C4-2B (cell line): Measurements from ENCODE around the gene TCTN3.

Experiments used
- H3K27ac ChIP-seq: fragments of 450-650 bp; 2 replicates; pipeline ENCODE4 v1.5.1; 2017
- ZFX ChIP-seq: fragments of 450-650 bp; IDR thresholded peaks from 2 replicates; pipeline ENCODE4 v1.6.1; 2017
- TF ChIP-seq, protein P1 (sequence below): fragments of 450-650 bp; conservative IDR thresholded peaks from 2 replicates; pipeline ENCODE4 v1.5.1; 2017; ENCODE audit warnings: mild to moderate bottlenecking

The TCTN3 gene

DNA sequence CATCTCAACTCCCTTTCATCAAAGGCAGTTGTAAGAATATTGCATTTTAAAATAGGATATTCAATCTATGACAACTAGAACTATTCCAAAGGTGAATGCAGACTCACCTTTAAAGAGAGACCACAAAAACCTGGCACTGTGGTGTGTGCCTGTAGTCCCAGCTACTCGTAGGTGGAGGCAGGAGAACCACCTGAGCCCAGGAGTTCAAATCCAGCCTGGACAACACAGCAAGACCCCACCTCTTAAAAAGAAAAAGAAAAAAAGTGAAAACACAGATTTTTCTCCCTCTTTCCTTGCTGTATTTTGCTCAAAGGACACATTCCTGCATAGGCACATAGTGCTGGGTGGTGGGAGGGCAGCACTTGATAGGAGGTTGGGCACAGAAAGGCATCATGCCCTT lies 36.5 kb downstream of the TCTN3 start:
- H3K27ac ChIP-seq, result peak overlapping the region; percentile 89
- TF ChIP-seq, protein P1, sequence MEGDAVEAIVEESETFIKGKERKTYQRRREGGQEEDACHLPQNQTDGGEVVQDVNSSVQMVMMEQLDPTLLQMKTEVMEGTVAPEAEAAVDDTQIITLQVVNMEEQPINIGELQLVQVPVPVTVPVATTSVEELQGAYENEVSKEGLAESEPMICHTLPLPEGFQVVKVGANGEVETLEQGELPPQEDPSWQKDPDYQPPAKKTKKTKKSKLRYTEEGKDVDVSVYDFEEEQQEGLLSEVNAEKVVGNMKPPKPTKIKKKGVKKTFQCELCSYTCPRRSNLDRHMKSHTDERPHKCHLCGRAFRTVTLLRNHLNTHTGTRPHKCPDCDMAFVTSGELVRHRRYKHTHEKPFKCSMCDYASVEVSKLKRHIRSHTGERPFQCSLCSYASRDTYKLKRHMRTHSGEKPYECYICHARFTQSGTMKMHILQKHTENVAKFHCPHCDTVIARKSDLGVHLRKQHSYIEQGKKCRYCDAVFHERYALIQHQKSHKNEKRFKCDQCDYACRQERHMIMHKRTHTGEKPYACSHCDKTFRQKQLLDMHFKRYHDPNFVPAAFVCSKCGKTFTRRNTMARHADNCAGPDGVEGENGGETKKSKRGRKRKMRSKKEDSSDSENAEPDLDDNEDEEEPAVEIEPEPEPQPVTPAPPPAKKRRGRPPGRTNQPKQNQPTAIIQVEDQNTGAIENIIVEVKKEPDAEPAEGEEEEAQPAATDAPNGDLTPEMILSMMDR, result no peak
- TF ChIP-seq ZFX, result no peak

DNA sequence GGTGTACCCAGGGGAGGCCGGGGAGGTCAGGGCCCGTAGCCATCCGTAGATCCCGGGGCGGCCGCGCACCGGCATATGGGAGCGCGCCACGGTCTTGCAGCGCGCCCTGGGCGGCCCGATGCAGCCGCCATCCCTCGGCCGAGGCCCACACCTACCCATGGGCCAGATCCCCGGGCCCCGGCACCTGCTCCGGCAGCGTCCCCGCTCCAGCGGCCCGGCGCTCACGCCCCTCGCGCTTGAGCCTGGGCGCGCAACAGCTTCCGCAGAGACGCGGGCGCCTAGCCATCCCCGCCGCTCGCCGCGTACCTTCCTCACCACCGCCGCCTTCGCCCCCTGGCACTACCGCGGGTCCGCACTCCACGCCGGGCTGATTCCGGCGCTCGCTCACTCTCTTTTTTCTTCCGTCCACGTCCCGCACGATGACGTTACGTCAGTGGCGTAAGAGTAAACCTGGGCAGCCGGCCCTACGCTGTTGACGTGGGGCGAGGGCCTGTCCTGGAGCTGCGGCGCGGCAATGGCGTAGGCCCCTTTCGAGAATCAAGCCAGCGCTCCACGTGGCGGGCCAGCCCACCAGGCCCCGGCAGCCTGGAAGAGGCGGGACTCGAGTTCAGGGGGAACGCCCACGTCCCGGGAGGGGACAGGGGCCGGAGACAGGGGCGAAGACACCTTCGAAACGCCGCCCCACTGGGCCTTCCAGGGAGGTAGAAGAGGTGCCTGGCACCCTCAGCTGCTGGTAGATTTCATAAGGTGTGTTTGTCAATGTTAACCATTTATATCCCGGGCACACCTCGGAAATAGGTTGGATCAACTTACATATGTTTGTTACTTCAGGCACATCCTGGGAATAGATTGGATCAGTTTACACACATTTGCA lies 37.2 kb downstream of the TCTN3 start, which contains the start of gene ALDH18A1:
ALDH18A1 (minus strand) TSS at position 421 of the 874 bp plus-strand sequence. CDS start 3,334 bp downstream, outside the sequence.
- TF ChIP-seq ZFX, result peak; percentile 92
- TF ChIP-seq, protein P1, result no peak
- peak within 1 kb of the TSS; percentile 89 for H3K27ac ChIP-seq

DNA sequence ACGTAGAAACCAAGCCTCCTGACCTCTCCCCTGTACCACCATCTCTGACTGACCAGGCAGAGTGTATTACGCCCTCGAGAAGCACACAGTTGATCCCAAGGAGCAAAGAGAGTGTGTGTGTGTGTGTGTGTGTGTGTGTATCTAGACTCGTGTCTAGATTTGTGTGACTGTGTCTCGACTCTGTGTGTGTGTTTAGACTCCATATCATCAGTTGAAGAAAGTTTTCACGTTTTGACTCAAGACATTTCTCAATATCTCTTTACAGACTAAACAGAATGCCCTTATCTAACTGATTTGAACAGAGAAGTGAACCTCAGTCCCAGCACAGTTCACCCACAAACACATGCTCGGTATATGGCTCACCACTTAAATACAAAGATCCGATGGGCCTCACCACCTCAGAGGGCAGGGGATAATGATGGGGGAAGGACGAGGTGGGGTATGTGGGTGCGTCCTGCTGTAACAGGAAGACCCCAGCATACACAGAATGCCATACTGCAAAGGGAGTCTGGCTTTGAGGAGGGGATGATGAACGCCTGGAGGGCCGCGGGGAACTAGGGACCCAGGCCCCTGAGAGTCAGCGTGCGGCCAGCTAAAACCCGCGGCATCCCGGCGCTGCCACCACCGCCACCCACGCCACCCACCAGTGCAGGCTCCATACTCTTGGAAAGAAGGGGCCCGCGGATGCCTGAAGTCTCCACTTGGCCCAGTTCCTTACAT lies 38.0 kb downstream of the TCTN3 start:
- TF ChIP-seq, protein P1, result no peak
- TF ChIP-seq ZFX, result no peak
- peak overlapping the region; percentile 89 for H3K27ac ChIP-seq

DNA sequence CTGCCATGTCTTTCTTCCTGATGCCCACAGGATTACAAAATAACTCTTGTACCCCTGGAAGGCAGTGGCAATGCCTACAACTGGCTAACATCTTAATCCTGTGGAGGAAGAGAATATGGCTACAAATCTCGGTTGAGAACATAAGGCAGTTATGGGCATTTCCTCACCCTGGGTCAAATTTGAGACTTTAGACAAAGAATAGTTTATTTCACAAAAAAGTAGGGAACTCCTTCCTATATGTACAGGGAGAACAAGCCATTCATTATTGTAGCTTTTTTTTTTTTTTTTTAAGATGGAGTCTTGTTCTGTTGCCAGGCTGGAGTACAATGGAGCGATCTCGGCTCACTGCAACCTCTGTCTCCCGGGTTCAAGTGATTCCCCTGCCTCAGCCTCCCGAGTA lies 39.8 kb downstream of the TCTN3 start:
- H3K27ac ChIP-seq, result no peak overlapping the region
- TF ChIP-seq ZFX, result no peak
- TF ChIP-seq, protein P1, result no peak

DNA sequence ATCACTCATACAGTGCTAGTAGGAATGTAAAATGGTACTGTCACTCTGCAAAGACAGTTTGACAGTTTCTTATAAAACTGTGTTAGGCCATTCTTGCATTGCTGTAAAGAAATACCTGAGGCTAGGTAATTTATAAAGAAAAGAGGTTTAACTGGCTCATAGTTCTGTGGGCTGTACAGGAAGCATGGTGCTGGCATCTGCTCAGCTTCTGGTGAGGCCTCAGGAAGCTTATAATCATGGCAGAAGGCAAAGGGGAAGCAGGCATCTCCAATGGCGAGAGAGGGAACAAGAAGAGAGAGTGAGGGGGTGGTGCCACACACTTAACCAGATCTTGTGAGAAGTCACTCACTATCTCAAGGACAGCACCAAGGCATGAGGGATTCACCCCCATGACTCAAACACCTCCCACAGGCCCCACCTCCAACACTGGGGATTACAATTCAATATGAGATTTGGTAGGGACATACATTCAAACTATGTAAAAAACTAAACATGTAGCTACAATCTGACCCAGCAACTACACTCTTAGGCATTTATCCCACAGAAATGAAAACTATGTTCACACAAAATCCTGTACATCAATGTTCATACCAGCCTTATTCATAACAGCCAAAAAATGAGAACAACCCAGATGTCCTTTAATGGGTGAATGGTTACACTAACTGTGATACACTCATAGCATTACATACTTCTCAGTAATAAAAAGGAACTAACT lies 42.2 kb downstream of the TCTN3 start:
- TF ChIP-seq, protein P1, result no peak
- TF ChIP-seq ZFX, result no peak
- H3K27ac ChIP-seq, result no peak overlapping the region

DNA sequence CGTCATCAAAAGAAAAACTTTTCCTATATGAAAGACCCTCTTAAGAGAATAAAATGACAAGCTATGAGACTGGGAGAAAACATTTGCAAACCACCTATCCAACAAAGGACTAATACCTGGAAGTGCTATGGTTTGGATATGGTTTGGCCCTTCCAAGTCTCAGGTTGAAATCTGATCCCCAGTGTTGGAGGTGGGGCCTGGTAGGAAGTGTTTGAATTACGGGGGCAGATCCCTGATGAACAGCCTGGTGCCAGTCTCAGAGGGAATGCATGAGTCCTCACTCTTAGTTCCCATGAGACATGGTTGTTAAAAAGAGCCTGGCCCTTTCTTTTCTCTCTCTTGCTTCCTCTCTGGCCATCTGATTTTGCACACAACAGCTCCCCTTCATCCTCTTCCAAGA lies 43.5 kb downstream of the TCTN3 start:
- TF ChIP-seq, protein P1, result no peak
- no peak for TF ChIP-seq ZFX
- H3K27ac ChIP-seq, result no peak overlapping the region
